ENCODE measurements around the gene SEMA3C. TPM values are rescaled to one million over a fixed set of nuclear protein-coding genes. Genes with fewer than 3 reads are reported as not detected.

The SEMA3C gene
- total RNA-seq, 1 donor from 2014 or later = 266 TPM

GRCh38 chr7:80819503-80819902 lies 99.3 kb downstream of the SEMA3C start:
- Histone ChIP-seq H3K4me3 (ENCODE audit: low read length in 3 of 3) (no peak overlapping the region), H3K9me3 (ENCODE audit: control insufficient read depth in 3 of 3, low read length in 3 of 3) (no peaks in the 10 kb centered on the region), H3K27ac (ENCODE audit: low read depth, low read length) (no peak overlapping the region), H3K4me1 (ENCODE audit: control insufficient read depth in 3 of 3, insufficient read depth in 3 of 3, low read length in 3 of 3) (no peaks in the 10 kb centered on the region), H3K9ac (ENCODE audit: low read depth in 1 of 3, low read length in 3 of 3) (no peak overlapping the region), H3K36me3 (ENCODE audit: control insufficient read depth in 3 of 3, insufficient read depth in 3 of 3, low read length in 3 of 3) (no peaks in the 10 kb centered on the region), H3K27me3 (ENCODE audit: control insufficient read depth in 3 of 3, insufficient read depth in 3 of 3, low read length in 3 of 3) (no peaks in the 10 kb centered on the region)

DNA sequence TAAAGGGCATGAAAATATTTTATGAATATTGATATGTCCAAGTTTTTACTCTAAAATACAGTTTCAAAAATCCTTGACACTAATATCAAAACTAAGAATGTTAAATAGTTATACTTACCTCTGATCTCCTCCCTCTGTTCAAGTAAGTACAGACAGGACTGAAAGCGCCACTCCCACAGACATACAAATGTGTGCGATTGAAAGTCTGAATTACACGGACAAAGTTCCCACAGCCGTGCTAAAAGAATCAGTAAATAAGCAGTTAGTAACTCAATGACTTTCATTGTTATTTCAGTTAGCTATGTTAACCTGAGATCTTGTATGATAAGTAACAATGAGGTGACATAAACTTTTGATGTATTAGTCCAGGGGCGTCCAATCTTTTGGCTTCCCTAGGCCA lies 100.7 kb downstream of the SEMA3C start:
- H3K9ac ChIP-seq (ENCODE audit: low read depth in 1 of 3, low read length in 3 of 3) = no peak overlapping the region
- H3K4me3 ChIP-seq (ENCODE audit: low read length in 3 of 3) = no peak overlapping the region
- no peaks in the 10 kb centered on the region for H3K27me3 ChIP-seq (ENCODE audit: control insufficient read depth in 3 of 3, insufficient read depth in 3 of 3, low read length in 3 of 3)
- no peaks in the 10 kb centered on the region for H3K9me3 ChIP-seq (ENCODE audit: control insufficient read depth in 3 of 3, low read length in 3 of 3)
- H3K36me3 ChIP-seq (ENCODE audit: control insufficient read depth in 3 of 3, insufficient read depth in 3 of 3, low read length in 3 of 3) = no peaks in the 10 kb centered on the region
- no peak overlapping the region for H3K27ac ChIP-seq (ENCODE audit: low read depth, low read length)
- H3K4me1 ChIP-seq (ENCODE audit: control insufficient read depth in 3 of 3, insufficient read depth in 3 of 3, low read length in 3 of 3) = no peaks in the 10 kb centered on the region

GRCh38 chr7:80816806-80817205 lies 102.0 kb downstream of the SEMA3C start:
- Histone ChIP-seq H3K9me3 (ENCODE audit: control insufficient read depth in 3 of 3, low read length in 3 of 3) (no peaks in the 10 kb centered on the region), H3K27ac (ENCODE audit: low read depth, low read length) (no peak overlapping the region), H3K4me3 (ENCODE audit: low read length in 3 of 3) (no peak overlapping the region), H3K9ac (ENCODE audit: low read depth in 1 of 3, low read length in 3 of 3) (no peak overlapping the region), H3K36me3 (ENCODE audit: control insufficient read depth in 3 of 3, insufficient read depth in 3 of 3, low read length in 3 of 3) (no peaks in the 10 kb centered on the region), H3K27me3 (ENCODE audit: control insufficient read depth in 3 of 3, insufficient read depth in 3 of 3, low read length in 3 of 3) (no peaks in the 10 kb centered on the region), H3K4me1 (ENCODE audit: control insufficient read depth in 3 of 3, insufficient read depth in 3 of 3, low read length in 3 of 3) (no peaks in the 10 kb centered on the region)

DNA sequence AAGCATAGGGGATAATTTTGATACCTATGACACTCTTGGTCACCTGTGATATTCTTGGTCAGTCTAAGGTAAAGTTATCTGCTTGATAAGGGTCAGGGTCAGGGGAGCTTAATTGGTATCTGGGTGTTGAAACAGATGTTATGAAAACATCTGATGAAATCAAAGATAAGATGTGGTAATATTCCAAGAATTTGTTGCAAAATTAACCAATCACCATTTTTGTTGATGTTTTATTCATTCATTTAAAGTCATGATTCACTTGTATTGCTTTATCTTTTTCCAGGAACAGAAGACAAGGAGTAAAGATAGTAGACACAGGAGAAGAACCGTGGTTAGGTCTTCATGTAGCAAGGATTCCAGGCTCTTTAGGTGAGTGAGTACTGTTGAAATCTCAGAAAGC lies 103.1 kb downstream of the SEMA3C start:
- no peak overlapping the region for H3K27ac ChIP-seq (ENCODE audit: low read depth, low read length)

DNA sequence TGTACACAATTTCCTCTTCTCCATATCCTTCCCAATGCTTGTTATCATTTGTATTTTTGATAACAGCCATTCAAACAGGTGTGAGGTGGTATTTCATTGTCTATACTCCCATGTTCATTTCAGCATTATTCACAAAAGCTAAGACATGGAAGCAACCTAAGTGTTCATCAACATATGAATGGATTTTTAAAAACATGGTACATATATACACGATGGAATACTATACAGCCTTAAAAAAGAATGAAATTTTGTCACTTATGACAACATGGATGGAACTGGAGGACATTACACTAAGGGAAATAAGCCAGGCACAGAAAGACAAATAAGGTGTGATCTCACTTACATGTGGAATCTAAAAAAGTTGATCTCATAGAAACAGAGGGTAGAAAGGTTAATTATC lies 109.3 kb downstream of the SEMA3C start:
- peaks cover 0 to 3% (median 3%) of the 10 kb centered on the region in 3 donors for H3K36me3 ChIP-seq (ENCODE audit: control insufficient read depth in 3 of 3, insufficient read depth in 3 of 3, low read length in 3 of 3)
- H3K9me3 ChIP-seq (ENCODE audit: control insufficient read depth in 3 of 3, low read length in 3 of 3) = no peaks in the 10 kb centered on the region
- no peak overlapping the region for H3K27ac ChIP-seq (ENCODE audit: low read depth, low read length)
- no peaks in the 10 kb centered on the region for H3K27me3 ChIP-seq (ENCODE audit: control insufficient read depth in 3 of 3, insufficient read depth in 3 of 3, low read length in 3 of 3)
- H3K4me3 ChIP-seq (ENCODE audit: low read length in 3 of 3) = no peak overlapping the region
- no peak overlapping the region for H3K9ac ChIP-seq (ENCODE audit: low read depth in 1 of 3, low read length in 3 of 3)
- H3K4me1 ChIP-seq (ENCODE audit: control insufficient read depth in 3 of 3, insufficient read depth in 3 of 3, low read length in 3 of 3) = peaks cover 0 to 4% (median 2%) of the 10 kb centered on the region in 3 donors

More for the DNA sequence above, 103.1 kb downstream of the SEMA3C start:
- H3K36me3 ChIP-seq (ENCODE audit: control insufficient read depth in 3 of 3, insufficient read depth in 3 of 3, low read length in 3 of 3) = no peaks in the 10 kb centered on the region
- H3K4me1 ChIP-seq (ENCODE audit: control insufficient read depth in 3 of 3, insufficient read depth in 3 of 3, low read length in 3 of 3) = no peaks in the 10 kb centered on the region
- no peak overlapping the region for H3K9ac ChIP-seq (ENCODE audit: low read depth in 1 of 3, low read length in 3 of 3)
- no peaks in the 10 kb centered on the region for H3K27me3 ChIP-seq (ENCODE audit: control insufficient read depth in 3 of 3, insufficient read depth in 3 of 3, low read length in 3 of 3)
- H3K4me3 ChIP-seq (ENCODE audit: low read length in 3 of 3) = no peak overlapping the region
- H3K9me3 ChIP-seq (ENCODE audit: control insufficient read depth in 3 of 3, low read length in 3 of 3) = no peaks in the 10 kb centered on the region

- Histone ChIP-seq H3K9me3 (ENCODE audit: control insufficient read depth in 3 of 3, low read length in 3 of 3) (no peaks in the 10 kb centered on the region), H3K4me3 (ENCODE audit: low read length in 3 of 3) (no peak overlapping the region), H3K4me1 (ENCODE audit: control insufficient read depth in 3 of 3, insufficient read depth in 3 of 3, low read length in 3 of 3) (peaks cover 0 to 4% (median 2%) of the 10 kb centered on the region in 3 donors), H3K36me3 (ENCODE audit: control insufficient read depth in 3 of 3, insufficient read depth in 3 of 3, low read length in 3 of 3) (peaks cover 0 to 7% (median 3%) of the 10 kb centered on the region in 3 donors), H3K27me3 (ENCODE audit: control insufficient read depth in 3 of 3, insufficient read depth in 3 of 3, low read length in 3 of 3) (no peaks in the 10 kb centered on the region), H3K27ac (ENCODE audit: low read depth, low read length) (no peak overlapping the region), H3K9ac (ENCODE audit: low read depth in 1 of 3, low read length in 3 of 3) (no peak overlapping the region)
Observed at GRCh38 chr7:80807166-80807900, 111.5 kb downstream of the SEMA3C start.

- Histone ChIP-seq H3K9me3 (ENCODE audit: control insufficient read depth in 3 of 3, low read length in 3 of 3) (no peaks in the 10 kb centered on the region), H3K27me3 (ENCODE audit: control insufficient read depth in 3 of 3, insufficient read depth in 3 of 3, low read length in 3 of 3) (no peaks in the 10 kb centered on the region), H3K9ac (ENCODE audit: low read depth in 1 of 3, low read length in 3 of 3) (no peak overlapping the region), H3K27ac (ENCODE audit: low read depth, low read length) (no peak overlapping the region), H3K4me3 (ENCODE audit: low read length in 3 of 3) (no peak overlapping the region), H3K4me1 (ENCODE audit: control insufficient read depth in 3 of 3, insufficient read depth in 3 of 3, low read length in 3 of 3) (peaks cover 0 to 4% (median 2%) of the 10 kb centered on the region in 3 donors), H3K36me3 (ENCODE audit: control insufficient read depth in 3 of 3, insufficient read depth in 3 of 3, low read length in 3 of 3) (peaks cover 0 to 7% (median 3%) of the 10 kb centered on the region in 3 donors)
Observed at GRCh38 chr7:80806663-80807062, 112.2 kb downstream of the SEMA3C start.

DNA sequence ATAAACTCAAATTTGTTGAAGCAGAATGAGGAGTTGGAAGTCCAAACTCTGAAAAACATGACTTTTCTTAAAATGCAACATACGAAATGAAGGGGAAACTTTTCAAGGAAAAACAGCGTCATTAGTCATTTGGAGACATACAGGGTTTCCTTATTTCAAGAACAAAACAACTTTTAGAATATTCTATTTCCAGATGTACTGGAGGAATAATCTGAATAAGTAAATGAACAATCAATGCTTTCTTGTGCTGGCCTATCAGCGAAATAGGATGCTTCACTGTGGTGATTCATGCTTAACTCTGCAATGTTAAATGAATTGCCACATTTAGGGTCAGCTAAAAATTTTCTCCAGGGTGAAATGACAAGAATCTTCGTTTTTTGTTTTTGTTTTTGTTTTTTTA lies 114.3 kb downstream of the SEMA3C start:
- no peaks in the 10 kb centered on the region for H3K27me3 ChIP-seq (ENCODE audit: control insufficient read depth in 3 of 3, insufficient read depth in 3 of 3, low read length in 3 of 3)
- peaks cover 0 to 4% (median 2%) of the 10 kb centered on the region in 3 donors for H3K4me1 ChIP-seq (ENCODE audit: control insufficient read depth in 3 of 3, insufficient read depth in 3 of 3, low read length in 3 of 3)
- no peak overlapping the region for H3K9ac ChIP-seq (ENCODE audit: low read depth in 1 of 3, low read length in 3 of 3)
- peaks cover 0 to 7% (median 3%) of the 10 kb centered on the region in 3 donors for H3K36me3 ChIP-seq (ENCODE audit: control insufficient read depth in 3 of 3, insufficient read depth in 3 of 3, low read length in 3 of 3)
- no peaks in the 10 kb centered on the region for H3K9me3 ChIP-seq (ENCODE audit: control insufficient read depth in 3 of 3, low read length in 3 of 3)
- H3K4me3 ChIP-seq (ENCODE audit: low read length in 3 of 3) = no peak overlapping the region
- H3K27ac ChIP-seq (ENCODE audit: low read depth, low read length) = no peak overlapping the region

GRCh38 chr7:80802527-80802926 lies 116.3 kb downstream of the SEMA3C start:
- H3K4me1 ChIP-seq (ENCODE audit: control insufficient read depth in 3 of 3, insufficient read depth in 3 of 3, low read length in 3 of 3) = peaks cover 0 to 4% (median 2%) of the 10 kb centered on the region in 3 donors
- no peak overlapping the region for H3K9ac ChIP-seq (ENCODE audit: low read depth in 1 of 3, low read length in 3 of 3)
- peaks cover 0 to 4% (median 0%) of the 10 kb centered on the region in 3 donors for H3K36me3 ChIP-seq (ENCODE audit: control insufficient read depth in 3 of 3, insufficient read depth in 3 of 3, low read length in 3 of 3)
- H3K27me3 ChIP-seq (ENCODE audit: control insufficient read depth in 3 of 3, insufficient read depth in 3 of 3, low read length in 3 of 3) = no peaks in the 10 kb centered on the region
- H3K9me3 ChIP-seq (ENCODE audit: control insufficient read depth in 3 of 3, low read length in 3 of 3) = no peaks in the 10 kb centered on the region
- H3K4me3 ChIP-seq (ENCODE audit: low read length in 3 of 3) = no peak overlapping the region
- no peak overlapping the region for H3K27ac ChIP-seq (ENCODE audit: low read depth, low read length)

- Histone ChIP-seq H3K4me3 (ENCODE audit: low read length in 3 of 3) (peak overlapping the region in 2 of 3 donors; percentile 31 to 36), H3K4me1 (ENCODE audit: control insufficient read depth in 3 of 3, insufficient read depth in 3 of 3, low read length in 3 of 3) (peaks cover 21 to 26% (median 25%) of the 10 kb centered on the region in 3 donors), H3K9ac (ENCODE audit: low read depth in 1 of 3, low read length in 3 of 3) (peak overlapping the region in 1 of 3 donors; percentile 50), H3K36me3 (ENCODE audit: control insufficient read depth in 3 of 3, insufficient read depth in 3 of 3, low read length in 3 of 3) (no peaks in the 10 kb centered on the region), H3K9me3 (ENCODE audit: control insufficient read depth in 3 of 3, low read length in 3 of 3) (no peaks in the 10 kb centered on the region), H3K27ac (ENCODE audit: low read depth, low read length) (peak overlapping the region; percentile 66), H3K27me3 (ENCODE audit: control insufficient read depth in 3 of 3, insufficient read depth in 3 of 3, low read length in 3 of 3) (no peaks in the 10 kb centered on the region)
Observed at GRCh38 chr7:80794631-80795573, 123.9 kb downstream of the SEMA3C start.

Data from skeletal muscle tissue (tissue), 4 donors.